GM19452 (cell line): ENCODE data around the gene SAA2.
A peak's percentile ranks its signal among the peaks of the same experiment; 100 is the strongest.
"Not testable (repeated sequence)": the region's sequence is repeated elsewhere in the genome, so short reads cannot be mapped to it uniquely, and the experiment has no call there.

Experiments used
- ATAC-seq: cut with Tn5 transposase; IDR thresholded peaks from one replicate; pipeline ENCODE4 v1.9.1; 2021; ENCODE audit not compliant: unreplicated experiment

SAA2 gene

DNA sequence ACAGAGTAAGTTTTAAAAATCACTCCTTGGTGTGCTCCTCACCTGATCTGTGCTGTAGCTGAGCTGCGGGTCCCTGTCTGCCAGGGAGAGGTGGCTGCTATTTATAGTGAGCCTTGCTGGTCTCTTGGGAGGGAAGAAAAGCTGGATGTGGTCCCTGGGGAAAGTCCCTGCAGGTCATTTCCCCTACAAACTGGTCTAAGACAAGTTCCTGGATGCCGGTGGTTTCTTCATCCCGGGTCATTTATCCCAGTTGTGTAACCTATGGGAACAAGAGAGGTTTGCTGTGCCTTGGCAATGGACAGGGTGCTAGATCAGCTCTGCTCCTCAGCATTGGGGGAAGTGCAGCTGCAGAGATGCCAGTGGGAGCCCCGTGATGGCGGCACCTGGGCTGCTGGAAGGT is at the start of gene SAA2:
SAA2 (minus strand) TSS at position 108 of the 400 bp plus-strand sequence. CDS start 657 bp downstream, outside the sequence.
- no peak for ATAC-seq

DNA sequence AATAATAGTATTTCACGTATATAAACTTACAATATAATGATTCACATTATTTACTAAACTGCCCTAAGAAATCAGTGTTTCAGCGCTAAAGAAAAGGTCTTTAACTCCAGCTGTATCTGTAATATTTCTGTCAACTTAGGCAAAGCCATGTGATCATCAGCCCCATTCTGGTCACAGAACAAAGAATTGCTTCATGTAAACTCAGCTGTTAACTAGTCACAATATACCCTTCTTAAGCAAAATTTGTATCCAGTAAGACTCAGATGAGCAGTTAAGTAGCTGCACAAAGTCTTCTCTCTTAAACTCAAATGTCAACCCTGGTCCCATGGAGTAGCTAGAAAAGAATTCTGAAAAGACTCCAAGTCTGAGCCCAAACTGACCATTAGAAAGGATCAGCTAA is 46.8 kb upstream of the SAA2 start:
- ATAC-seq: no peak

DNA sequence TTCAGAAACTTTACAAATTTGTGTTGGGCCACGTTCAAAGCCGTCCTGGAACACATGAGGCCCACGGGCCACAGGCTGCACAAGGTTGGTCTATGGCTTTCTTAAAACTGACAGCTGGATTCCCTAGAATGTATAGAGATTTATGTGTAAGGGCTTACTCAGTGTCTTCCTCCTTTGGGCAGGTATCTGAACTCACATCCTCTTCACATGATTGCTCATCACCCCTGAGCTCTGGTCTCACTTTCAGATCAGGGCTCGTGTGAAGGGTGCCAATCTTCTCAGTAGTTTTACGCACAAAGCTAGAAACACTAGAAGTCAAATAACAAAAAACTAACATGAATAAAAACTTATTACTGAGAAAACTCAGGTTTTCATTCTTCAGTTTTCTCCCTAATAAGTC is 46.4 kb upstream of the SAA2 start:
- peak; percentile 60 for ATAC-seq

DNA sequence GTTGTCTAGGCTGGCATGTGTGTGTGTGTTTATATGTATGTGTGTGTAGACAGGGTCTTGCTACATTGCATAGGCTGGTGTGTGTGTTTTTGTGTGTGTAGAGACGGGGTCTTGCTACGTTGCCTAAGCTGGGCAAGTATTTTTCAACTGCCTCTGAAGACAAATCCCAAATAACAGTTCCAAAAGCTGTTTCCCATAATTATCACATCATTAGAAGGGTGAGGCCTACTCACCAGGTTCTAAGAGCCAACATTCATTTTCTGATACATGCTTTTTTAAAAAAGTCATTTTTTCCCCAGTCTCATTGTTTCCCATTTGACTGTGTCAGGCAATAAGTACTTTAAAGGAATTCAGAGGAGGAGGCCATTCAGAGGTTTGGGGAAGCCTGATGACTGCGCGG is 40.4 kb upstream of the SAA2 start:
- no peak for ATAC-seq

DNA sequence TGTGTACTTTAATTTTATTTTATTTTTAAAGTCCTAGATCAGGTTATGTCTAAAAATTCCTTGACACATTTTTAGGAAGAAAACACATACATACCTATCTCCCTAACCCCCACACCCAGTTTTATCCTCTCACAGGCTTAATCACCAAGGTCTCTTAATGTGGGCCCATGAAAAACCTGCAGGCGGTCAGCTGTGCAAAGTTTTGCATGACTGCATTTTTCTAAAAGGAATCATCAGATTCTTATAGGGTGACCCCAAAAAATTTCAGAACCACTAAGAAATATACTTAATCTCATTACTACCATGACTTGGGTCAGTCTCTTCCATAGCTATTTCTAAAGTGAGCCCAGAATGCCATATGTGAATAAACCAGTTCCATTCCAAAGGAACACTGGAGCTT is 37.4 kb upstream of the SAA2 start:
- ATAC-seq: no peak

DNA sequence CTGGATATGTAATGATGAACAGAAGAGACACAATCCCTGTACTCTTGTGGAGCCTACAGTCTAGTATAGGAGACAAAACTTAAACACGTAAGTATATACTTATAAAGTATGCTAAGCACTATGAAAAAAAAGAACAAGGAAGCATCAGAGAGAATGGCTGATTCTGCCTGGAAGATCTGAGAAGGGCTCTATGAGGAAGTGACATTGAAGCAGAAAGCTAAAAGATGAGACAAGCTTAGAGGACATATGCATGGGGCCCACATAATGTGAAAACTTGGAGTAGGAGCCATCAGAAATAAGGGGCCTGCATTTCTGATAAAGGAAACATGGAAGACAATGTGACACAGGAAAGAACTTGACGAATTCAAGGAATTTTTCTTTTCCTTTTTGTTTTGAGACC is 34.2 kb upstream of the SAA2 start:
- ATAC-seq: no peak

DNA sequence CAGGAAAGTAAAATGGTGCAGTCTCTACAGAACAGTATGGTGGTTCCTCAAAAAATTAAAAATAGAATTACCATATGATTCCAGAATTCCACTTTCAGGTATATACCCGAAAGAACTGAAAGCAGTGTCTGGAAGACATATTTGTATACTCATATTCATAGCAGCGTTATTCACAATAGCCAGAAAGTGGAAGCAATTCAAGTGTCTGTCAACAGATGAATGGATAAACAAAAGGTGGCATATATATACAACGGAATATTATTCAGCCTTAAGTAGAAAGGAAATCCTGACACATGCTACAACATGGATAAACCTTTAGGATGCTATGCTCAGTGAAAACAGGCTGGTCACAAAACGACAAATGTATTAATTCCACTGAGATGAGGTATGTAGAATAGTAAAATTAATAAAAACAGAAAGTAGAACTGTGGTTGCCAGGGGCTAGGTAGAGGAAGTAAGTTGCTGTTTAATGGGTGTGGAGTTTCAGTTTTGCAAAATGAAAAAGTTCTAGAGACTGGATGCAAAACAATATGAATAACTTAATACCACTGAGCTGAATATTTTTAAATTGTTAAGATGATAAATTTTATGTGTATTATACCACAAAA is 32.1 kb upstream of the SAA2 start:
- ATAC-seq: peak; percentile 87

DNA sequence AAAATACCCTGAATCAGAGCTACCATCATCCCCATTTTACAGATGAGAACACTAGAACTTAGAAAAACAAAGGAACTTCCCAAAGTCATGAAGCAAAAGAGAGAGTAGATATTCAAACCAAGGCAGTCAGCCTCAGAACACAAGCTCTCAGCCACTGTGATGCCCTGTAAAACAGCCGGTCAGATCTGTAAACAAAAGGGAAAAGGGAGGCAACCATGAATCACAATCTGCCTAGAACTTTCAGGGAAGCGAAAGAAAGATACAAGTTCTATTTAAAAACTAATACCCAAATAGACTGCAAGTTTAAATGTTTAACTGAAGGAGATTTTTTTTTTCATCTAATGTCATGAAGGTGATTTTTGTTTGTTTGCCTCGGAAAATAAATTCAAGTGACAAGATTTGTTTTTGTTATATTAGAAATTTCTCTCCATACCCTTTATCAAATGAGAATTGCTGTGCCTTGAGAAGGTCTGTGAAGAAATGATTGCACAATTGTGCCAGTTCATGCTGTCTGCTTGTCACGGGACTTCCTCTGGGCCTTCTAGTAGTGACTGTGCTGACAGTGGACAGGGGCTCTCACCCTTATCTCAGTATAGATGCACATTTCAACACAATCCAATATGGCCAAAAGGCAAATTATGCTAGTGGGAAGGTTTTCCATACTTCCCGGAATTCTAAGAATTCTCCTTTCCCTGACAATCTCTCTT is 29.2 kb upstream of the SAA2 start:
- ATAC-seq: no peak

DNA sequence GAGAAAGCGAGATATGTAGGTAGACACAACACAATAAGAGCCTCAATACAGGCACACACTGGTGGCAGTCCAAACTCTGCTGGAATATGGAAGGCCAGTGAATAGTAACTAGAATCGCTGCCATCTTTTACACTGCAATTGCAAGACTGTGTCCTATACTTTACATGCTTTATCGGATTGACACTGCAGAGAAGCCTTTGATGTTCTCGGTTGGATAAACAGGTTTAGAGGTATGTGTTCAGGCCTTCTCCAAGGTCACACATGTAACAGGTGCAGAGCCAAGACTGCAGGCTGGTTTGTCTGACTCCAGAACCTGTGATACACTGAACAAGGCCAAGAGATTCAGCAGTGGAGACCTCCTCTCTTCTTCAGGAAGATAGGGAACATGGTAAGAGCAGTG is 22.7 kb upstream of the SAA2 start:
- ATAC-seq: no peak

DNA sequence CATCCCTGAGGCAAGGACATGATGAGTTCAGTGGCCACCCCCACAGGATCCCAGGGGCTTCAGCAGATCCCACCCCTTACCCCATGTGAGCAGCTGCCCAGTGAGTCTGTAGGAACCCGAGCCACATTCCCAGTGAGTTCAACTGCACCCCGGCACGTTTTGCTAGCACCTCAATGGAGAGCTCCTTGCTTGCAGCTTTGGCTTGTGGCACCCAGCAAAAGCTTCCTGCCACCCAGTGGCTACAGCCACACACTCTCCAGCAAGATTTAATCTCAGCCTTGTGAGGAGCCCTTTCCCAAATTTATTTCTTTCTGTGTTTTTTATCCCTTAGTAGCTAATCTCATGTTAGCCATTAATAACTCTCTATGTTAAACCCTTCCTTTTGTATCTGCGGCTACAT is 21.6 kb upstream of the SAA2 start:
- ATAC-seq: no peak

DNA sequence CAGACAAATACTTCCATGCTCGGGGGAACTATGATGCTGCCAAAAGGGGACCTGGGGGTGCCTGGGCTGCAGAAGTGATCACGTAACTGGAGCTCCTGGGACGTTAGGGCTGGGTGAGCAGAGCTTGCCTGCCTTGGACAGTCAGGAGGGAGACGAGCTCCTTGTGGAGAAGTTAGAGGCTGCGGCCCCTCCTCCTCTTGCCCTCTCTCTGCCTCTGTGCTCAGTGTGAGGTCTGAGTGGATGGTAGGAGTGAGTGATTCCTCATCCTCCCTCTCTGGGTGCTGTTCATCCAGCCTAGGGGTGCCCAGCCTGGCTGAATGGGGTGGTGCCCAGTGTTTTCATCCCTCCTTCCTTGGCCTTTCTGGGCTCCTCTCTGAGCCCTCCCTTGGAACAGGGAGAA is 20.8 kb upstream of the SAA2 start:
- not testable (repeated sequence) for ATAC-seq

DNA sequence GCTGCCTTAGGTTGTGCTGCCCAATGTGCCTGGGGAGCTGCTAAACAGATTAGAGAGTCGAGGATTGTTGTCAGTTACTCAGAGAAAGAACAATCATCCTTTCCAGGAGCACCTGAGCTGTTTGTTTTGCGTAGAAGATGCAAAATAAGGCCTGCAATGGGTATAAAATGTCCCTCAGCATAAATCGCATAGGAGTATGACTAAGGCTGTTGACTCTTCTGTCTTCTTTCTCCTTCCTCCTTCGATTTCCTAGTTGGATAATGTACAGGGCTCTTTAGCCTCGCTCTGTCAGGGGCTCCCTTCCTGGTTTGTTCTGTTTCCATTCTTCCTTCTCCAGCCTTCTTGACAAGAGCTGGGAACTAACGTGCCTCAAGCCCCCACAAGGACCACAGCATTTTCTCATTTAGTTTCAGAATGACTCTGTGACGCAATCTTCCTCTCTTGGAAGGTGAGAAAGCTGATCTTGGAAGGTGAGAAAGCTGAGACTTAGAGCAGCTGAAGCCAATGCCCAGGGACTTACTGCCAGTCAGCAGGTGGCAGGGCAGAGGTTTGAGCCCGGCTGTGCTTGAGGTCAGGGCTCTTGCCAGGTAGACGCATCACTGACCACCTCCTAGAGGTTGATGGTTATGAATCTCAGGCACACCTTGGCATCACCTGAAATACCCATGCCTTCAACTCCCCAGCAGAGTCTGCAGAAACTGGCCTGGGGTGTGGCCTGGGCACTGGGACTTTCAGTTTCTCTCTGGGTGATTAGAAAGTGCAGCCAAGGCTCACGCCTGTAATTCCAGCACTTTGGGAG is 19.1 kb upstream of the SAA2 start:
- ATAC-seq: peak; percentile 68

DNA sequence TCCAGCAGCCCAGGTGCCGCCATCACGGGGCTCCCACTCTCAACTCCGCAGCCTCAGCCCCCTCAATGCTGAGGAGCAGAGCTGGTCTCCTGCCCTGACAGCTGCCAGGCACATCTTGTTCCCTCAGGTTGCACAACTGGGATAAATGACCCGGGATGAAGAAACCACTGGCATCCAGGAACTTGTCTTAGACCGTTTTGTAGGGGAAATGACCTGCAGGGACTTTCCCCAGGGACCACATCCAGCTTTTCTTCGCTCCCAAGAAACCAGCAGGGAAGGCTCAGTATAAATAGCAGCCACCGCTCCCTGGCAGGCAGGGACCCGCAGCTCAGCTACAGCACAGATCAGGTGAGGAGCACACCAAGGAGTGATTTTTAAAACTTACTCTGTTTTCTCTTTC is 17.5 kb upstream of the SAA2 start, which contains the start of gene SAA1:
SAA1 (plus strand) TSS at position 316 of the 400 bp plus-strand sequence. CDS start 624 bp downstream, outside the sequence.
- no peak for ATAC-seq

DNA sequence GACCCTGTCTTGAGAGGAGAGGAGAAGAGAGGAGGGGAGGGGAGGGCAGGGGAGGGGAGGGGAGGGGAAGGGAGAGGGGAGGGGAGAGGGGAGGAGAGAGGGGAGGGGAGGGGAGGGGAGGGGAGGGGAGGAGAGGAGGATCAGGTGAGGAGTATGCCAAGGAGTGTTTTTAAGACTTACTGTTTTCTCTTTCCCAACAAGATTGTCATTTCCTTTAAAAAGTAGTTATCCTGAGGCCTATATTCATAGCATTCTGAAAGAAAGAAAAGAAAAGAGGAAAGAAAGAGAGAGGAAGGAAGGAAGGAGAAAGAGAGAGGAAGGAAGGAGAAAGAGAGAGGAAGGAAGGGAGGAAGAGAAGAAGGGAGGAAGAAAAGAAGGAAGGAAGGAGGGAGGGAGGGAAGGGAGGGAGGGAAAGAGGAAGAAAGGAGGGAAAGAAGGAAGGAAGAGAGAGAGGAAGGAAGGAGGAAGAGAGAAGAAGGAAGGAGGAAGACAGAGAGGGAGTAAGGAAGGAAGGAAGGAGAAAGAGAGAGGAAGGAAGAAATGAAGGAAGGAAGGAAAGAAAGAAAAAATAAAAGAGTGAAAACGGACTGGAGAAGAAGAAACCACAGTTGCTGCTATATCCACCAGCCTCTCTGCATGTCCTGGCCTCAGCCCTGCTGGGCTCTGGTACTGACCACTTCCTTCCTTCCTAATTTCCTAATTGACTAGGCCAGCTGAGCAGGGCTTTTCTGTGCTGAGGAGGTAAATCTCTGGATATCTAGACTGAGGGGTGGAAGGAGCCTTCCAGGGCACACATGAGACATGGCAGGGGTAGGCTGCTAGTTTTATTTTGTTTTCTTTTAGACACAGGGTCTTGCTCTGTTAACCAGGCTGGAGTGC is 16.4 kb upstream of the SAA2 start:
- ATAC-seq: no peak

DNA sequence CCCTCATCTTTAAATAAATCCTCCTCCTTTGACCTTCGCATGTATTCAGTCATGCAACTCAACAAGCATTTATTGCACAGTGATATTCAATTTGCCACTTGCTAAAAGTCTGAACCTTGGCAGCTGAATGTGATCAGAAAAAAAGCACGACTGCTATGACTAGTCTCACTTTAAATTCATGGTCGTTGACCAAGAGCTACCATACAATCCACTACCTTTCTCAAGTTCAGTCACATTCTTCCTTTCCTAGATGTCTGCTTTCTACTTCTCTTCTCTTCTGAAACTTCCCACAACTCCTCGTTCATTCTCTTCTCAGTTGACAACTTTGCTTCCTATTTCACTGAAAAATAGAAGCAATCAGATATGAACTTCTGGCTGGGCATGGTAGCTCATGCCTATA is 15.6 kb upstream of the SAA2 start:
- no peak for ATAC-seq

DNA sequence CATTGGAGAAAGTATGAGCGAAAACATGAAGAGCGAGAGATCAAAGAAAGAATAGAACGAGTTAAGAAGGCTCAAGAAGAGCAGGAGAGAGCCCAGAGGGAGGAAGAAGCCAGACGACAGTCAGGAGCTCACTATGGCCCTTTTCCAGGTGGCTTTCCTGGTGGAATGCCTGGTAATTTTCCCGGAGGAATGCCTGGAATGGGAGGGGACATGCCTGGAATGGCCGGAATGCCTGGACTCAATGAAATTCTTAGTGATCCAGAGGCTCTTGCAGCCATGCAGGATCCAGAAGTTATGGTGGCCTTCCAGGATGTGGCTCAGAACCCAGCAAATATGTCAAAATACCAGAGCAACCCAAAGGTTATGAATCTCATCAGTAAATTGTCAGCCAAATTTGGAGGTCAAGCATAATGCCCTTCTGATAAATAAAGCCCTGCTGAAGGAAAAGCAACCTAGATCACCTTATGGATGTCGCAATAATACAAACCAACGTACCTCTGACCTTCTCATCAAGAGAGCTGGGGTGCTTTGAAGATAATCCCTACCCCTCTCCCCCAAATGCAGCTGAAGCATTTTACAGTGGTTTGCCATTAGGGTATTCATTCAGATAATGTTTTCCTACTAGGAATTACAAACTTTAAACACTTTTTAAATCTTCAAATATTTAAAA is 14.3 kb upstream of the SAA2 start:
- ATAC-seq: not testable (repeated sequence)

DNA sequence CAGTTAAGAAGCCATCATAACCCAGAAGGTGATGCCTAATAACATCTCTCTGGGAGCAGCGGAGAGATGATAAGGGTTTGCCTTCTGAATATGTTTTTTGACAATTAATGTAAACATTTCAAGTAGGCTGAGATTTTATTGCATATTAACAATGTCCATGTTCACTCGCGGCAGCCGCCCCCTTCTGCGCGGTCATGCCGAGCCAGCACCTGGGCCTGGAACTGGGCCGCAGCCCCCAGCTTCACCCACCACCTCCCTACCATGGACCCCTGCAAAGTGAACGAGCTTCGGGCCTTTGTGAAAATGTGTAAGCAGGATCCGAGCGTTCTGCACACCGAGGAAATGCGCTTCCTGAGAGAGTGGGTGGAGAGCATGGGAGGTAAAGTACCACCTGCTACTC is 13.3 kb upstream of the SAA2 start:
- ATAC-seq: no peak

DNA sequence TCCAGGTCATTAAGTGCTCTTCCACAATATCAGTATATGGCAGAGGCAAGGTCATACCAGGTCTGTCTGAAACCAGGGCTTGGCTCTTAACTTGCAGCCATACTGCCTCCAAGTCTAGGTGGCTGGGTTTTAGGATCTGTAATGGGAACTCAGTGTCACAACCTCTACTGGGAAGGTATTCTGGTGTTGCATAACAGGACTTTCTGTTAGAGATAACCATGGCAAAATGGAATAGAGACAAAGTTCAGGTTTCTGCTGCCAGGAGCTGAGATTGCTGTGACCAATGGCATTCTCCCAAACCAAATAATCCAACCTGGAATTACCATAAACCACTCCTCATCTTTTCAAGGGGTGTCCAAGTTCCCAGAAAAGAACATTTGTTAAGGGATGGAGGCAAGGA is 10.8 kb upstream of the SAA2 start:
- no peak for ATAC-seq

DNA sequence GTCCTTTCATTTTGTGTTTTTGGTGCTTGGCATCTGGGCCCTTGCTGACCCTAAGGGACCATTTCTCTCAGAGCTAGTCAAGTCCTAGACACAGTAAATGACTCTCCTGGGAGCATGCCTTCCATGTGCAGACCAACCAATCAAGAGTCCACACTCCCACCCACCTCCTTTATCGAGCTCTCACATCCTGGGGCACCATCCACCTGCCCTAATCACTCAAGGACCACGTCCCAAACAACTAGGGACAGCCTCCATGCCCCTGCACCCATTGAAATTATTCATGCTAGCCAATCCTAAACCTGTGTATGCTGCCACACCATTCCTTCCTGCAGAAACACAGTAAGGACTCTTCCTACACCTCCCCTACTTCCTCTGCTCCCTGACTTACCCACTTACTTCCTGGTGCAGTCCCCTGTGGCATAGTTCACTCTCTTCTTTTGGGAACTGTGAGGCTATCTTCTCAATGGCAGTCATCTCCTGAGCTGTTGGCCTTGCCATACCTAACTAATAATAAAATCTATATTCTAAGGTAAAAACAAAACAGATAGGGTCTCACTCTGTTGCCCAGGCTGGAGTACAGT is 6.4 kb upstream of the SAA2 start:
- ATAC-seq: no peak

DNA sequence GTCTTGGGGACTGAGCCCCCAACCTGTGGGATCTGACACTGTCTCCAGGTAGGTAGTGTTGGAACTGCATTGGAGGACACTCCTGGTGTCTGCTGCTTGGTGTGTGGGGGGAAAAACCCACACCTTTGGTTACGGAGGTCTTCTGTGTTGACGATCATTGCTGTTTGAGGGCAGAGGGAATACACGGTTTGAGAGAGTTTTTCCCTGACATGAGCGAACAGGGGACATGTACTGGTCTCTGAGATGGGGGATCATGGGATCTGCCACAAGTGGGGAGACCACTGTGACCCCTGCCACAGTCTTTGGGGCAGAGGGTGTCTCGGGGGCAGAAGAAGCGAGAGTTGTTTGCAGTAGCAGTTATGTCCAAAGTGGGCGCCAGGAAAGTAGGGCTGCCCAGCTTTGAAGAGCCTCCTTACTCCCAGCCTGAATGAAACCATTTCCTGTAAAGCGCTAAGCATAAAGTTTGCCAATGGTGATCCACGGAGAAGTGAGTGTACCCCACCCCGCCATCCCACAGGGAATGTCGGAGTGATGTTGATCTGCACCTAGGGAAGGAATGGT is 5.4 kb upstream of the SAA2 start:
- no peak for ATAC-seq
